GM19397 (cell line): ENCODE results near the gene RICTOR.

Experiments used
- ATAC-seq: cut with Tn5 transposase; IDR thresholded peaks from one replicate; pipeline ENCODE4 v1.9.1; 2021; ENCODE audit warnings: mild to moderate bottlenecking, moderate library complexity; ENCODE audit not compliant: unreplicated experiment

The RICTOR gene

GRCh38 chr5:38906503-38906902 is 167.7 kb downstream of the RICTOR start:
- no peak for ATAC-seq

GRCh38 chr5:38905516-38905915 is 168.7 kb downstream of the RICTOR start:
- no peak for ATAC-seq

- no peak for ATAC-seq
These were observed 174.3 kb downstream of the RICTOR start for GRCh38 chr5:38899936-38900335.

- no peak for ATAC-seq
These were observed 177.4 kb downstream of the RICTOR start for GRCh38 chr5:38896760-38897159.

GRCh38 chr5:38892363-38892762 is 181.8 kb downstream of the RICTOR start:
- no peak for ATAC-seq

GRCh38 chr5:38891563-38891962 is 182.6 kb downstream of the RICTOR start:
- ATAC-seq = no peak

GRCh38 chr5:38889424-38889823 is 184.8 kb downstream of the RICTOR start:
- no peak for ATAC-seq

GRCh38 chr5:38888041-38888440 is 186.2 kb downstream of the RICTOR start:
- ATAC-seq = no peak
